Neural progenitor cell (in vitro differentiated cells): ENCODE data around the gene GLIS1. TPM values are rescaled to one million over a fixed set of nuclear protein-coding genes. Genes with fewer than 3 reads are reported as not detected.

Experiments used
- DNase-seq: peaks from one replicate; pipeline ENCODE4 v3.0.0-alpha.2; 2016; ENCODE audit warnings: low spot score
- H2AFZ ChIP-seq: fragments of 200-600 bp; sonication (generic); replicated peaks from 2 replicates; pipeline ENCODE4 v1.6.1; 2016; ENCODE audit warnings: antibody characterized with exemption
- H3F3A ChIP-seq: fragments of 200-600 bp; sonication (generic); 2 replicates; pipeline ENCODE4 v1.6.1; 2016; ENCODE audit warnings: antibody characterized with exemption, low read depth
- H3K27ac ChIP-seq: fragments of 200-600 bp; sonication (generic); 2 replicates; pipeline ENCODE4 v1.5.1; 2016; ENCODE audit warnings: mild to moderate bottlenecking
- H3K27me3 ChIP-seq: fragments of 200-600 bp; sonication (generic); 2 replicates; pipeline ENCODE4 v1.6.1; 2016; ENCODE audit warnings: mild to moderate bottlenecking, moderate library complexity
- H3K36me3 ChIP-seq: fragments of 200-600 bp; sonication (generic); 2 replicates; pipeline ENCODE4 v1.5.1; 2016
- H3K4me1 ChIP-seq: fragments of 200-600 bp; sonication (generic); 2 replicates; pipeline ENCODE4 v1.6.1; 2016; ENCODE audit warnings: mixed run types
- H3K4me2 ChIP-seq: fragments of 200-600 bp; sonication (generic); 2 replicates; pipeline ENCODE4 v1.6.1; 2016
- H3K4me3 ChIP-seq: fragments of 200-600 bp; sonication (generic); 2 replicates; pipeline ENCODE4 v1.5.1; 2016
- H3K79me2 ChIP-seq: fragments of 200-600 bp; sonication (generic); 2 replicates; pipeline ENCODE4 v1.6.1; 2016; ENCODE audit warnings: low read depth
- H3K9ac ChIP-seq: fragments of 200-600 bp; sonication (generic); 2 replicates; pipeline ENCODE4 v1.6.1; 2016
- H3K9me3 ChIP-seq: fragments of 200-600 bp; sonication (generic); 2 replicates; pipeline ENCODE4 v1.5.1; 2016; ENCODE audit warnings: low read depth
- H4K20me1 ChIP-seq: fragments of 200-600 bp; sonication (generic); 2 replicates; pipeline ENCODE4 v1.6.1; 2016; ENCODE audit warnings: low read depth
- H3K27ac Mint-ChIP-seq: 3 replicates; pipeline ENCODE4 v1.8.0; 2021; ENCODE audit warnings: mixed read lengths
- H3K27me3 Mint-ChIP-seq: 2 replicates; pipeline ENCODE4 v1.8.0; 2022; ENCODE audit warnings: low read depth, mild to moderate bottlenecking, inconsistent platforms, moderate library complexity, mixed read lengths; ENCODE audit not compliant: insufficient read depth
- H3K36me3 Mint-ChIP-seq: 3 replicates; pipeline ENCODE4 v1.8.0; 2021; ENCODE audit warnings: mixed read lengths
- H3K4me1 Mint-ChIP-seq: 3 replicates; pipeline ENCODE4 v1.8.0; 2021; ENCODE audit warnings: mixed read lengths
- H3K4me3 Mint-ChIP-seq: 3 replicates; pipeline ENCODE4 v1.8.0; 2021; ENCODE audit warnings: mild to moderate bottlenecking, moderate library complexity, mixed read lengths
- H3K9me3 Mint-ChIP-seq: 3 replicates; pipeline ENCODE4 v1.8.0; 2020; ENCODE audit warnings: mixed read lengths
- EZH2 ChIP-seq: fragments of 200-600 bp; sonication (generic); IDR thresholded peaks from 2 replicates; pipeline ENCODE4 v1.6.1; 2017; ENCODE audit warnings: antibody characterized with exemption, mild to moderate bottlenecking, moderate library complexity
- EZH2phosphoT487 ChIP-seq: fragments of 200-600 bp; sonication (generic); IDR thresholded peaks from 2 replicates; pipeline ENCODE4 v1.6.1; 2017; ENCODE audit warnings: antibody characterized with exemption
- total RNA-seq: library from RNA; depleted of rRNA; stranded (reverse); fragments of >200 nt; gene quantifications from 2 replicates; pipeline ENCODE4 v1.2.3, GENCODE V29; 2015; ENCODE audit warnings: low replicate concordance
- TF ChIP-seq, protein P1 (sequence below): fragments of 200-600 bp; sonication (generic); IDR thresholded peaks from 2 replicates; pipeline ENCODE4 v1.5.1; 2017; ENCODE audit warnings: antibody characterized with exemption, mild to moderate bottlenecking

GLIS1 gene
- total RNA-seq, 1 donor from 2014 or later = not detected

DNA sequence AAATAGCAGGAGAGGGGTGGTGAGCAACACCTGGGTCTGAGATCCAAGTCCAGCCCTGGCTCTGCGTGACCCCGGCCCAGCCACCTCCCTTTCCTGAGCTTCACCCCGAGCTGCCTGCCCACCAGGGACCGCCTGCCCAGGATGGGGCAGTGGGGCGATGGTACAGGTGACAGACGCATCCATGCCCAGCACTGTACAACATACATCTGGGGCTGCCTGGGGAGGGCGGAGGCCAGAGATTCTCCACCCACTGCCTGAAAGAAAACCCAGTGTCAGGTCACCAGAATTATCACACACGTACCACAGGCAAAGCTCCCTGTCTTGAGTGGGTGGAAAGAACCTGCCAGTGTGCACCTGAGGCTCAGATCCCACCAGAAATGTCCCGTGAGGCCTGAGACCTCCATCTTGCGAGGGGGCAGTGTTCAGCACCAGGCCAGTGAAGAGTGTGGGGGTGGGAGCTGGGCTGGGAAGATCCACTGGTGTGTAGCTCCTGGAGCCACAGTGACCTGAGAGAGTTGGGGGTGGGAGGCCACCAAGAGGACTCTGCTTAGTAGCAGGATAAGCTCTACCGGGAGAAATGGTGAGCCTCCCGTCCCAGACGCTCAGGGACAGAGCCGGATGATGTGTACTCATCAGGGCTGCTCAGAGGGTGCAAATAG lies 198.2 kb downstream of the GLIS1 start:
- no peak overlapping the region for H3K4me3 Mint-ChIP-seq
- no peak for TF ChIP-seq EZH2phosphoT487
- TF ChIP-seq EZH2 = no peak
- TF ChIP-seq, protein P1, sequence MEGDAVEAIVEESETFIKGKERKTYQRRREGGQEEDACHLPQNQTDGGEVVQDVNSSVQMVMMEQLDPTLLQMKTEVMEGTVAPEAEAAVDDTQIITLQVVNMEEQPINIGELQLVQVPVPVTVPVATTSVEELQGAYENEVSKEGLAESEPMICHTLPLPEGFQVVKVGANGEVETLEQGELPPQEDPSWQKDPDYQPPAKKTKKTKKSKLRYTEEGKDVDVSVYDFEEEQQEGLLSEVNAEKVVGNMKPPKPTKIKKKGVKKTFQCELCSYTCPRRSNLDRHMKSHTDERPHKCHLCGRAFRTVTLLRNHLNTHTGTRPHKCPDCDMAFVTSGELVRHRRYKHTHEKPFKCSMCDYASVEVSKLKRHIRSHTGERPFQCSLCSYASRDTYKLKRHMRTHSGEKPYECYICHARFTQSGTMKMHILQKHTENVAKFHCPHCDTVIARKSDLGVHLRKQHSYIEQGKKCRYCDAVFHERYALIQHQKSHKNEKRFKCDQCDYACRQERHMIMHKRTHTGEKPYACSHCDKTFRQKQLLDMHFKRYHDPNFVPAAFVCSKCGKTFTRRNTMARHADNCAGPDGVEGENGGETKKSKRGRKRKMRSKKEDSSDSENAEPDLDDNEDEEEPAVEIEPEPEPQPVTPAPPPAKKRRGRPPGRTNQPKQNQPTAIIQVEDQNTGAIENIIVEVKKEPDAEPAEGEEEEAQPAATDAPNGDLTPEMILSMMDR = no peak
- Histone ChIP-seq H3K4me2 (no peak overlapping the region), H4K20me1 (no peaks in the 10 kb centered on the region), H3K27ac (no peak overlapping the region), H3K27me3 (no peaks in the 10 kb centered on the region), H3K4me3 (no peak overlapping the region), H3K36me3 (no peaks in the 10 kb centered on the region), H3K4me1 (no peaks in the 10 kb centered on the region), H3K9ac (no peak overlapping the region), H3F3A (no peaks in the 10 kb centered on the region), H3K79me2 (no peaks in the 10 kb centered on the region), H3K9me3 (no peaks in the 10 kb centered on the region), H2AFZ (no peak overlapping the region)
- H3K27me3 Mint-ChIP-seq = peaks cover 9% of the 10 kb centered on the region
- H3K9me3 Mint-ChIP-seq = no peaks in the 10 kb centered on the region
- peaks cover 20% of the 10 kb centered on the region for H3K4me1 Mint-ChIP-seq
- no peaks in the 10 kb centered on the region for H3K36me3 Mint-ChIP-seq
- no peak overlapping the region for H3K27ac Mint-ChIP-seq
- no peak for DNase-seq

DNA sequence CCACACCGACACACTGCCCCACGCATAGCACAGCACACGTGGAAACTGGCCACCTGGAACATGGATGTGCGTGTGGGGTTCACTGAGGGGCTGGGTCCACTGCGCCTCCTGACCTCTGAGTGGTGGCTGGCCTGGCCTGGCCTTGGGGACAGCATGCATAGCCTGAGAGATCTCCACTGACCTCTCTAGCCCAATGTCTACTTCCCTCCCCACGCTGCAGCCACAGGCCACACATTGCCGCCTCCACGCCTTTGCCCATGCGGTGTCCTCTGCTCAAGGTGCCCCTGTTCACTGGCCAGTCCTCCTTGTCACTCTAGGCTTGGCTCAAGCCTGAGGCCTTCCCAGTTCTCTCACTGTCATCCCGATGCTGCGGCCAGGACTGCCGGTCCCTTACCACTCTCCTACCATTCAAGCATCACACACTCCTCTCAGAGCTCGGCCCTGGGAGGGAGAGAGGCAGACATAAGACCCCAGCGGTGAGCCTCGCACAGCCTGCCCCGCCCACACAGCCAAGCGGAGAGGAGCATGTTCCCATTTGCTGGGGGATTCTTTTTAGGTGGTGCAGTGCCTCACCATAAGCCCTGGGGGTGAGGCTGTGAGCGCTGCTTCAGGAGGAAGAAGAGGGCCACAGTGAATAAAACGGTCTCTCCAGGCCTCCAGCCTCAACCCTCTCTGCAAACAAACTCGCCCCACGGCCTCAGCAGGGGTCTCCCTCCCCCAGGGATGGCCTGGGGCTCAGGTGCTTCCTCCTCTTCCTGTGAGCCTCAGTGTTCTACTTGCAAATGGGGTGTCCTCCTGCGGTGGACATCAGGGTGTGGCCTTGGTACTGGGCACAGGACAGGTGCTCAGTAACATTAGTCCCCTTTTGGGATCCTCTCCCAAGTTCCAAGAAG lies 199.0 kb downstream of the GLIS1 start:
- Histone ChIP-seq H3K4me3 (no peak overlapping the region), H3K4me1 (no peaks in the 10 kb centered on the region), H3K79me2 (no peaks in the 10 kb centered on the region), H3K27me3 (no peaks in the 10 kb centered on the region), H3K27ac (no peak overlapping the region), H3F3A (no peaks in the 10 kb centered on the region), H3K9me3 (no peaks in the 10 kb centered on the region), H3K9ac (no peak overlapping the region), H3K36me3 (no peaks in the 10 kb centered on the region), H2AFZ (no peak overlapping the region), H4K20me1 (no peaks in the 10 kb centered on the region), H3K4me2 (no peak overlapping the region)
- Mint-ChIP-seq H3K4me3 (no peak overlapping the region), H3K27me3 (peaks cover 9% of the 10 kb centered on the region), H3K4me1 (peaks cover 18% of the 10 kb centered on the region), H3K27ac (peak overlapping the region; percentile 70), H3K36me3 (no peaks in the 10 kb centered on the region), H3K9me3 (no peaks in the 10 kb centered on the region)
- peak; percentile 31 for DNase-seq
- no peak for TF ChIP-seq EZH2
- no peak for TF ChIP-seq EZH2phosphoT487
- TF ChIP-seq, protein P1 = no peak

DNA sequence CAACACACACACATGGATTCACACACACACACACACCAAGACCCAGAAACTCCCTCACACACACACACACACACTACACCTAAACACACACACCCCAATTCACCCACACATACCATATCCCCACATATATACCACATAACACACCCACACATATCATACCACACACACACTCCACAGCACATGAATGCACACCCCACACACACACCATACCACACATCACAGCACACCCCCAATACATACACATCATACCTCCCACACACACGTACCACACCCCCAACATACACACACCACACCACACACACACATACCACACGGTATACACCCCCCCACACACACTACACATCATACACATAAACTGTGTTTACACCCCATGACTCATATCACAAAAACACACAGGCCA lies 199.7 kb downstream of the GLIS1 start:
- no peaks in the 10 kb centered on the region for H3K27me3 ChIP-seq
- H3K4me2 ChIP-seq = no peak overlapping the region
- no peaks in the 10 kb centered on the region for H3K36me3 Mint-ChIP-seq
- no peaks in the 10 kb centered on the region for H3F3A ChIP-seq
- H3K79me2 ChIP-seq = no peaks in the 10 kb centered on the region
- H3K4me3 ChIP-seq = no peak overlapping the region
- H3K4me1 Mint-ChIP-seq = peaks cover 18% of the 10 kb centered on the region
- no peaks in the 10 kb centered on the region for H3K36me3 ChIP-seq
- H3K27me3 Mint-ChIP-seq = peaks cover 9% of the 10 kb centered on the region
- H3K9me3 ChIP-seq = no peaks in the 10 kb centered on the region
- H4K20me1 ChIP-seq = no peaks in the 10 kb centered on the region
- H3K9me3 Mint-ChIP-seq = no peaks in the 10 kb centered on the region
- H2AFZ ChIP-seq = no peak overlapping the region
- H3K27ac Mint-ChIP-seq = peak overlapping the region; percentile 48
- no peaks in the 10 kb centered on the region for H3K4me1 ChIP-seq
- TF ChIP-seq EZH2phosphoT487 (no peak), EZH2 (no peak)
- TF ChIP-seq, protein P1 = no peak
- H3K27ac ChIP-seq = no peak overlapping the region
- H3K9ac ChIP-seq = no peak overlapping the region
- H3K4me3 Mint-ChIP-seq = peak overlapping the region; percentile 22
- no peak for DNase-seq
